ENCODE measurements around the gene SLAMF6.

DNA sequence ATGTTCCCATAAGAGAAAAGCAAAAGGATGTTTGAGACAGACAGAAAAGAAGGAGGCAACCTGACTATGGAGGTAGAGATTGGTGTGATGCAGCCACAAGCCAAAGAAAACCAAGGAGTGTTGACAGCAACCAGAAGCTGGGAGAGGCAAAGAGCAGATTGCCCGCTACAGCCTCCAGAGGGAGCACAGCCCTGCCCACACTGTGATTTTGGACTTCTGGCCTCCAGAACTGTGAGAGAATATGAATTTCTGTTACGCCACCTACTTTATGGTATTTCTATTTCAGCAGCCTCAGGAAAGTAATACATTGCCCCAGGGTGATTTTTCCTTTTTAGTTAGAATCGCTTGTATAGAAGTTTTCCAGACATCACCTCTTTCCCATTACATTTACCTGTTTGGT is 28.4 kb downstream of the SLAMF6 start:
- TF ChIP-seq EP300 (IDR thresholded peaks at IDR 0.05): no peak
- TF ChIP-seq, protein P1, sequence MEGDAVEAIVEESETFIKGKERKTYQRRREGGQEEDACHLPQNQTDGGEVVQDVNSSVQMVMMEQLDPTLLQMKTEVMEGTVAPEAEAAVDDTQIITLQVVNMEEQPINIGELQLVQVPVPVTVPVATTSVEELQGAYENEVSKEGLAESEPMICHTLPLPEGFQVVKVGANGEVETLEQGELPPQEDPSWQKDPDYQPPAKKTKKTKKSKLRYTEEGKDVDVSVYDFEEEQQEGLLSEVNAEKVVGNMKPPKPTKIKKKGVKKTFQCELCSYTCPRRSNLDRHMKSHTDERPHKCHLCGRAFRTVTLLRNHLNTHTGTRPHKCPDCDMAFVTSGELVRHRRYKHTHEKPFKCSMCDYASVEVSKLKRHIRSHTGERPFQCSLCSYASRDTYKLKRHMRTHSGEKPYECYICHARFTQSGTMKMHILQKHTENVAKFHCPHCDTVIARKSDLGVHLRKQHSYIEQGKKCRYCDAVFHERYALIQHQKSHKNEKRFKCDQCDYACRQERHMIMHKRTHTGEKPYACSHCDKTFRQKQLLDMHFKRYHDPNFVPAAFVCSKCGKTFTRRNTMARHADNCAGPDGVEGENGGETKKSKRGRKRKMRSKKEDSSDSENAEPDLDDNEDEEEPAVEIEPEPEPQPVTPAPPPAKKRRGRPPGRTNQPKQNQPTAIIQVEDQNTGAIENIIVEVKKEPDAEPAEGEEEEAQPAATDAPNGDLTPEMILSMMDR (IDR thresholded peaks at IDR 0.05): no peak

Measured in ovary (tissue), 3 donors.